Stimulated activated CD4-positive, alpha-beta T cell treated with anti-CD3 and anti-CD28 coated beads, Interleukin-2, amount 100 ng/mL, for 24 hours (primary cell): ENCODE measurements around the gene CHSY3.
A peak's percentile ranks its signal among the peaks of the same experiment; 100 is the strongest.

Experiments used
- DNase-seq, 2 donors: peaks; one replicate each; pipeline ENCODE4 v3.0.0-alpha.2; 2020

The CHSY3 gene

DNA sequence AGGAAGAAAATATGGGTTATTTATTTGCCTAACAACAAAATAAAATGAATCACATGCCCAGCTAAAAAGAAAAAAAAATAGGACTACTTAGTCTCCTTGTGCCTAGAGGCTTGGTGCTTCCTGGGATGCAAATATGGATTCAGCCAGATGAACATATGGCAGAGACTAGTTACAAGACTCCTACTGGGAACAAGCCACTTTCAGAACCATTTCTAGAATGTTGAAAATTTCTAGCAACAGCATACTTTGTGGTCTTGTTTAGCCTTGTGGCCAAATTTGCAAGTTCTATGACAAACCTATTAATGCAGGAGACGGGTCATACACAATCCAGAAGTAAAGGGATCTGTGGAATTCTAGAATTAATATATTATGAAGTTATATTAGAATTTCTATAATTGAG lies 198.7 kb downstream of the CHSY3 start:
- DNase-seq = no peak

DNA sequence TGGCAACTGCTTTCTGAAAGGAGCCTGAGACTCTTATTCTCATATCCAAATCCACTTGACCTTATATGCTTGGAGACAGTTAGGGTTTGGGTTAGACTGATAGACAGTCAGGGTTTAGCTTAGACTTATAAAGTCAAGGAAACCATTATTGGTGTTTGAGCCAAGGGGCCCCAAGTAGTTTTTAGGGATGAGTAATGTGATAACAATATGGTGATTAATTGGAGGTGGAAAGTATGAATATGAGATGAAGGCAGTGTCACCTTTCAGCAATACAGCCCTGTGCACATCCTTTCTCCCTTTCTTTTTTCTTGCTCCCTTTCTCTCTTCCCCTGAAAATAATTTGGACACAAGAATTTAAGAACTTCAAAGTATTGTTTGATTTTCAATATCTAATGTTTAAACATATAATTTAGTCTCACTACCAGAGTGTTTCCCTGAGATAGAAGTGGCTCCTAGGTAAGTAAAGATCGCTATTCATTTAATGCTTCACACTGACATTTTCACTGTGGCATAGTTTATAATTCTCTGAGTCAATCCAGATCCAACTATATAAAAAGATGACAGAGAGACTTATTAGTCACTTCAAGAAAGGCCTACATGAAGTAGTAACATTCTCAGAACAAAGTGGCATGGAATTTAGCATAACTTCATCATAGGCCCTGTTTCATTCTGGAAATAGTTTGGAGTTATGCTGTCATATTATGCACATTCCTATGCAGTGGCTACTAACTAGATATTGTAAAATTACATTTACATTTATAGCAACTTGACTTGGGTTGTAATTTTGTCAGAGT lies 200.8 kb downstream of the CHSY3 start:
- DNase-seq = no peak

DNA sequence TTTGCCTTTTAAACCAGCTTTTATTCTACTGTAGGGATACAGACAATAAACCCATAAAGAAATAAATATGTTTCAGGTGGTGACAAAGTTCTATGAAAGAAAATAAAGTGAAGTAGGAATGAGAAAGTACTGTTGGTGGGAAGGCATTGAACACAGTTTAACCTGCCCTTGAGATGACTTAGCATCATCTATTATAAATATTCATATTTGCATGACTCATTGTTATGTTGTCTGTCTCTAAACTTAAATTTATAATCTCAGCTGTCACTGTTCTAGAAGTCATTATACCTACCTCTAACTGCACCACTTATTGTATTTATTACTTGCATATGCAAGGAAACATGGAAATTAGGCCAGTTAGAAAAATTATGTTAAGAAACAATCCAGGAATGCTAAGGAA lies 202.2 kb downstream of the CHSY3 start:
- no peak for DNase-seq

DNA sequence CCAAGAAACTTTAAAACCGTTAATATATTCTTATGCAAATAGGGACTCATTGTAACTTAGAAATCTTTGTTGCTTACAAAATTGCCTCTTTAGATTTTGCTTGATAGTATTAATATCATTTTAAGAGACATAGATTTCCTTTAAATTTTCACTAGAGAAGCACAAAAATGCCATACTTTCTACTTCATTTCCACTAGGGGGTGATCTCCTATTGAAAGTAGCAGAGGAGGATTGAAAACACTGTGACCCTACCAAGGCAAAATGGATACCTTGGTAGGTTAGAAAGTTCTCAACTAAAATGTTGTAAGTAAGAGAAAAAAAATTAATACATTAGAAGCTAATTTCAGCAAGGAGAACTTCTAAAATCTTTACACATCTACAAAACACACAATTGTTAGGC lies 204.9 kb downstream of the CHSY3 start:
- DNase-seq = no peak

DNA sequence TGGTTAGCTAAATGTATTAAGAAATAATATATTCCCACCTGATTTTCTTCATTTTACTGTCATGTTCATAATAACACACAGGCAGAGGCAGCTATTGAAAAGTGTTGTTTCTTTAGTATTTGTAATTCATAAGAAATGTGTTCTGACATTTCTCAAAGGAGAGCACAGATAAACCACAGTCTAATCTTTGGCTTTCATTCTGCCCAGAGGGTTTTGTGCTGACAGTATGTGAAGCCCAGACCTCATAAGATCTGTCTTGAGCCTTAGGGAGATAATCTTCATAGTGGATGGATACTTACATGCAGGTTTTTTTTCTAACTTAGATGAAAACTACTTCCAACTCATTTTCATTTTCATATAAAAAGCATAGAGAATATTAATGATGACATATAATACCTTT lies 206.1 kb downstream of the CHSY3 start:
- DNase-seq = no peak

DNA sequence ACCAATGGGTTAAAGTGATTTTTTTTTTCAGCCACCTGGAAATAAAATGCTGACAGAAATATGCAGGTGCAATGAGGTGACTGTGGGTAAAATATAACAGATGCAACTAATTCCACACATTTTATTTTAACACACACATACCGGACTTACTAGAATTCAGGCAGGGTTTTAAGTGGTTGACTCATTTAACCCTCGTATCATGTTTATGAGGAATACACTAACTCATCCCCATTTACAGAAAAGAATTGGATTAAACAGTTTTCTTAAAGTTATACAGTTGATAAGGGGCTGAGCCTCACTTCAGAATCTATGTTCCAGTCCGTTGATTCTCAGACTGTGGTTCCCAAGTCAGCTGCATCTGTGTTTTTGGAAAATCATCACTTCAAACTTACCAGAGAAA lies 207.5 kb downstream of the CHSY3 start:
- DNase-seq = no peak

DNA sequence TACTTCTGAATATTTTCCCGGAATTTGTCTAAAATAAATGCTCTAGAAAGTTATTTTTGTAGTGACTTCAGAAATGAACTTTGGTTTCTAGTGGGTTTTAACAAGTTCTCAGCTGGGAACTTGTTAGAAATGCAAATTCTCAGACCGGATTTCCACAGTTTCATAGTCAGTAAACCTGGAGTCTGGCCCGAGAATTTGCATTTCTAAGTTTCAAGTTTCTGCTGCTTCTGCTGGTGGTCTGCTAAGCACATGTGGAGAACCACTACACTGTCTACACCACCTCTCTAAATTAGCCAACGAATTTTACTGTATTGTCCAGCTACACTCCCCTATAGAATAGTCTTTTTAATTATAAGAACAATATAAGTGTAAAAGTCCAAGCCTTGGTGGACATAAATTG lies 208.0 kb downstream of the CHSY3 start:
- no peak for DNase-seq

DNA sequence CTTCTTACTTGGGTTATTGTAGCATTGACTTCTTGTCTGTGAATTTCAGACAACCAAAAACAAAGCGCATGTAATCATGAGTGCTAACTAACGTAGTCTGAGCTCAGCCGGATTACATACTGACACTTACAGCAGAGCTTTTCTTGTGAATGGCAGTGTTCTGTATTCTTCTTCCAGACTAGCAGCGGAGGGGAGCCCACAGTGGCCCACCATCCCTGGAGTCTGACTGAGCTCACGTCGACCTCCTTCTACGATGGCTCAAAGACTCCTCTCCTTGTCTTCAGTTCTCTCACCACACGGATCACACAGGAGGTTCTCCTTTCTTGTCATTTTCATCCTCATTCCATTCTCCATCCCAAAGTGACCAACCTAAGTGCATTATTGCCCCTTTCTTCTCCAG lies 211.4 kb downstream of the CHSY3 start:
- no peak for DNase-seq

DNA sequence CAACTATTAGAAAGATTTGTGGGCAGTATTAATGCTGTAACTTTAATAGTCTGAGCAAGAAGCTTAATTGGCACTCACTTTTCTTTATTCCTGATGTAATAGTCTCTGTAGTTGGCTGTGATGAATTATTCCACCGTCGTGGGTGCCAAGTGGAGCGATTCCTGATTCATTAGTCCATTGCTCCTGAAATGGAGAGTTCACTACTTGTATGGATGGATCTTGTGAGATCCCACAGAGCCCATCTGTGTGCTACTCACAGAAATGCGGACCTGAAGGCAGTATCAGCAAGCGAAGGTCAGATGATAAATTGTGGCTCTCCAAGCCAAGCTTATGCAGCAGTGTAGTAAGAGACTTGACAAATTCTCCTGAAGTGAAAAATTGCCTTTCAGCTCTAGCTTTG lies 212.2 kb downstream of the CHSY3 start:
- no peak for DNase-seq

DNA sequence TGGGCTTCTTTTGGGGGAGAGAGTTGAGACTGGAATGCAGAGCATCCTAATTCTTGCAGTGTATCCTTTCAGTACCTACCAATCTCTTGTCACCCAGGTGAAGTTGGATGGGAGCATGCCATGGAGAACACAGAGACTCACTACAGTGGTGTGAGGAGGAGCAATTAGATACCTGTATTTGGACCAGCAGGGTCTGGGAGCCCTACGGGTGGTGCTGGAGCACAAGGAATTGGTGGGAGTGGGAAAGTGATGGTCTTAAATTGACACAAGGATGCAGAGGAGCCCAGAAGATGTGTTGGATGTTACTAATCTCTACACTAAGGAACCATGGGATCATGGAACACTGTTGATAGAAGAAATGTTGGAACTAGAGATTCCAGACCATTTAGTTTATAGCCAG lies 212.7 kb downstream of the CHSY3 start:
- no peak for DNase-seq

DNA sequence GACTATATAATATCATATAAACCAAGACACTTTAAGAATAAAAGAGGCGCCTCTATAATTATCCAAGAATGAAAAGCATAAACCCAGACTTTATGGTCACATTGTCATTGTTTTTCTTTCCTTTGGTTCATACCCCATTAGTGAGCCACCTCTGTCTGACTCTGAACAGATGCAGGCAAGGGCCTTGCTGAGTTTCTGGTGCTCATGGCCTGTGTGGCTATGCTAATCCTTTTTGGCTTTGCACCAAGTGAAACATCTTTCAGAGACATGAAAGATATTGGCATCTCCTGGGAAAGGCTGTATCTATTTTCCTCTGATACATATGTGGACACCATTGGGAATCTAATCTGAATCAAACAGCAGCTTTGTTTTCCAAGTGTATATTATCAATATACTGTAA lies 222.5 kb downstream of the CHSY3 start:
- no peak for DNase-seq

DNA sequence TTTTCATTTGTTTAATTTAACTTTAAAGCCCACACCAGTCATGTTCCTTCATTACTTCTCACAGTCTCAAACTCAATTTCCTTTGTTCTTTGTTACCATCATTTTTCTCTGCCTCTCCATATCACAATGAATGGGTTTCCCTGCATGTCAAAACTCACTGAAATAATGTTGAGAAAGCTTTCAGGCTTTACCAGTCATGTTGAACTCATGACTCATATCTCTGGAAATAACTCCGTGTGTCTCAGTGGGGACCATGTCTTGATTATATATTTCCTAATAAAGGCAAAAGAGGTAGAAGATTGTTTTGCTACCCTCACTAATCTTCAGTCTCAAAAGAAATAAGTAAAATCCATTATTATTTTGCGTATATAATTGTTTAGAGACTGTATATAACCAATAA lies 231.2 kb downstream of the CHSY3 start:
- DNase-seq = no peak

DNA sequence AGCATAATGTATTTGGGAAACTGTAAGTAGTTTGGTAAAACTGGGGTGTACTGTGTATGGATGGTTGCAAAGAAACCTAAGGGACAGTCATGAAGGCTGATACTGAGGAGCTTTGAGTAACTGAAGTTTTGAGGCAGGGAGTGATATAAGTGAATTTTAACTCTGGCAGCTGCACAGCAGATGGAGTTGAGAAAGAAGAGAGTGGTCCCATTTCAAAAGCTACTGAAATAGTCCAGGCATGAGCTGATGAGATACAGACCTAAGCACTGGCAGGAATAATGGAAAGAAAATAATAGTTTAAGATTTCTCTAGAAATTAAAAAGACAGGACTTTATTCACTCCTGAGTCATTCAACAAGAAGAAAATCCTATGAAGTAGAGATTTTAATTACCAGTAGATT lies 232.0 kb downstream of the CHSY3 start:
- no peak for DNase-seq

DNA sequence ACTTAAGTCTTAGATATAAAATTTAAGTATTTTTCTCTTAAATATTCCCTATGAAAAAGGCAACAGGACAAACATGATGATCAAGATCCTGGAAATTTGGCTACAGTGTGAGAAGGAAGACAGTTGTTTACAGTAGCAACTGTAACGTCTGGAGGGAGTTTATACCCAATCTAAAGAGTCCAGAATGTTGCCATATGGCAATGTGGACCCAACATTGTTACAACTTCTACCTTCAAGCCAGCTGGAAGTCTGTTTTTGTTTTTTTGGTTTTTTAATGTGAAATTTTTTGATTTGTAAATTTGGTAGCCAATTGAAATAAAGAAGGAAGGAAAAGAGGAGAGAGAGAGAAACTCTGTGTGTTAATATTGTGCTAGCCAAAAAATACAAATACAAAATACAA lies 233.4 kb downstream of the CHSY3 start:
- DNase-seq = no peak

DNA sequence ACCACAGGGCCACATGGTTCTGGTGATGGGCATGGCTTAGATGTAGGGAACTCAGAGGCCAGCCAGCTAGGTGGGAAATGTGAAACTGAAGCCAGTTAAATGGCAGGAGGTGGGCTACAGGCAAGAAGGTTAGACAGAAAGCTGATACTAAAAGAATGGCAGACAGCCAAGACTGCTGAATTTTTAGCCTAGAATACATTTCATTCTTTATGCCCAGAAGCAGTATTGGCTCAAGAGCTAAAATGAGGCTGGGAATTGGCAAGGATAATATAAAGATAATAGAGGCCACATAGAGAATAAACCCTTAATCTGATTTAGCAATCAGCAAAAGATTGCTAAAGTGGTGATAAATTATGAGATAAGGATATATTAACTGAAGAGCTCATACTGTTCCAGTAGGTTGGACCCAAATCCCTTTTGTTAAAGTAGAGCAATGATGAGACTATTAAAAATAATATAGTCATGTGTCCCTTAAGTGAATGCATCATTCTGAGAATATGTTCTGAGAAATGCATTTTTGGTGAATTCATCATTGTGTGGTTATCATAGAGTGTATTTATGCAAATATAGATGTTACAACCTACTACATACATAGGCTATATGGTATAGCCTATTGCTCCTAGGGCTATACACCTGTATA lies 234.3 kb downstream of the CHSY3 start:
- no peak for DNase-seq

DNA sequence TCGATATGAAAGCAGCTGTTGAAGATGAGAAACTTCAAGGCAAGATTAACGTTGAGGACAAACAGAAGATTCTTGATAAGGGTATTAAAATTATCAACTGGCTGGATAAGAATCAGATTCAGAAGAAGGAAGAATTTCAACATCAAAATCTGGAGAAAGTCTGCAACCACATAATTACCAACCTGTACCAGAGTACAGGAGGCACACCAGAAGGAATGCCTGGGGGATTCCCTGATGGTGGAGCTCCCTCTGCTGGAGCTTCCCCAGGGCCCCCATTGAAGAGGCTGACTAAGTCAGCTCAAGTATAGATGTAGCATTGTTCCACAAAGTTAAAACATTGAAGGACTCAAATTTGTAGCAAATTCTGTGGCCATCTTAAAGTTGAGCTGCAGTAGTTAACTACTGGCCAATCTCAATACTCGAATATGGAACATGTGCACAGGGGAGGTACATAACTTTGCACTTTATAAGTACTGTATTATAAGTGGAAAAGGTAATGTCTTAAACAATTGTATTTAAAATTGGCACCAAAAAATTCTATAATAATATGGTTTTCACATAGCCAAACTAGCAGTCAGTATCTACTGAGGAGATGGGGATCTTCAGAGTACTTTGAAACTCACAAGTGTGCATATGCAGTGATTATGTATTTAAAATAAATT lies 237.5 kb downstream of the CHSY3 start:
- peak in 1 of 2 donors; percentile 26 for DNase-seq

DNA sequence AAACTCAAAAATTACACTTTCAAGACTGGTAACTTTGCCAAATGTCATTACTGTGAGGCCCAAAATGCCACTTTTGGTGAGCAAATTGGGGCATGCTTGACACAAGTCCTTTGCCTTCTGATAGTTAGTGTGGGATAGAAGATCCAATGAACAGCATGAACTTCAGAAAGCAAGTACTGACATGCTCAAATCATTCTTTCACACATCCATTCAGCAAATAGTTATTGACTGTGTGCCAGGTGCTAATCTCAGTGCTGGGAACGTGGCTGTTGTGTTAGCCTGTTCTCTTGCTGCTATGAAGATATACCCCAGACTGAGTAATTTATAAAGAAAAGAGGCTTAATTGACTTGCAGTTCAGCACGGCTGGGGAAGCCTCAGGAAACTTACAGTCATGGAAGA lies 247.0 kb downstream of the CHSY3 start:
- no peak for DNase-seq

DNA sequence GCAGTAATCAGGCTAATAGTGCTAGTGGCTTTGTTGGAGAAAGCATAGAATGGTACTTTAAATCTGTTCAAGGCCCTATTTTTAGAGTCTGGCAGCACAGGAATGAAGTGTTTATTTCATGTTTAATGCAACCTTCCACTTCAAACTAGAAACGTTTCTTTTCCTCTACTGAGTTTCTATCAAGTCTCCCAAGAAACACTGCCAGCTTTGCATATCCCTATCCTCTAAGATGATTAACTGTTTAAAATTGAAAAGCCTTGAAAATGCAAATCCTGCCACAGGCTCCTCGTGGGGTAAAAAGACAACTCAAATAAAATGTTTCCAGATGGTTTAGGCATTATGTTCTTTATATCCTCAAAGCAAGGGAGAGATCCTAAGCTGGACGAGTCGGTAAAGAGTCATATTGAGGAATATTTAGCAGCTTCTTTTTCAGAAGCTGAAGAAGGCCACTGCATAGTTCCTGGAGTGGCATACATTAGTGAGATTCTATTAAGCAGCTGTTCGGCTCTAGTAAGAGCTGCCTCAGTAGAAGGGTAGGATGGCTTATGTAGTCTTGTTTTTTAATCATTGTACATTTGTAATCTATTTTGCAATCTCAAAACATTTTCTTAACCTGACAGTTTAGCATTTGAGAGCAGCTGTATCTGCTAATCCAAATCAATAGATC lies 251.2 kb downstream of the CHSY3 start:
- DNase-seq = no peak

DNA sequence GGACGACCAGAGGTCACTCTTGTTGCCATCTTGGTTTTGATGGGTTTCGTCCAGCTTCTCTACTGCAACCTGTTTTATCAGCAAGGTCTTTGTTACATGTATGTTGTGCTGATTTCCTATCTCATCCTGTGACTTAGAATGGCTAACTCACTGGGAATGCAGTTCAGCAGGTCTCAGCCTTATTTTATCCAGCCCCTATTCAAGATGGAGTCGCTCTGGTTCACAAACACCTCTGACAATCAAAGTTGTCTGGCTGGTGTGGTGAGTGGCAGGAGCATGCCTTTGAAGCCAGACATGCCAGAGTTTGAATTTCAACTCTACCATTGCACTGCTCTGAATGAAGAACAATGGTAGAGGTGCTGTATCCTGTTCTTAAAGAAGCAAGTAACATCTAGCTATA lies 253.8 kb downstream of the CHSY3 start:
- no peak for DNase-seq

DNA sequence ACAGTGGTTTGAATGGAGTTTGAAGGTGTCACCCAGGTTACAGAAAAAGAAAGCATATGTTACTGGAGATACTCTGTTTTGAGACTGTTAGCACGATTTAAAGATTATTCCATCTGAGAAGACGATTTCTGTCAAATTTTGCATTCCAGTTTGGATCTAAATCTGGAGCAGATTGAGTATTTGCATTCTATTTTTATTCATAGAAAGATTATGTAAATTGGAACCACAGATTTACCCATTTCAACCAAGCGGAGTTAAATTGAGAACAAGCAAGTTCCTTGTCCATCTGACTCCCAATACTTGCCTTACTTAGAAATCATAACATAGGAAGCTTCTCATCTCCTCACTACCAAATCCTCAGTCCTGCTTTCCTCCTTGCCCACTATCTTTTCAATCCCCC lies 255.7 kb downstream of the CHSY3 start:
- no peak for DNase-seq

DNA sequence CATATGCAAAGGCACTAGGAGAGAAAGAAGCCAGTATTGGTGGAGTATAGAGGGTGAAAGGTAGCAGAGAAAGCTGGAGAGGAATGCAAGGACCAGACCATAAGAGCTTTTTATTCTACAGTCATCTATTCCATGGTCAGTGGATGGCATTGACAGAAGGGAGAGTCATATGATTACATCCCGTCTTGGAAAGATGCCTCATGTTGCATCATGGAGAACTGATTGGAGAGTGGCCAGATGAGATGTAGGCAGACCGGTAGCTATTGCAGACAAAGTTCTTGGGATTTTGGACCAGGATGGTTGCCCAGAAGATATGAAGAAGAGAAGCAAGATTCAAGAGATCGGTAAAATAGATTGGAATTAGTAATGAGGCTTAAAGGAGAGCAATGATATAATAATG lies 260.7 kb downstream of the CHSY3 start:
- DNase-seq = no peak

DNA sequence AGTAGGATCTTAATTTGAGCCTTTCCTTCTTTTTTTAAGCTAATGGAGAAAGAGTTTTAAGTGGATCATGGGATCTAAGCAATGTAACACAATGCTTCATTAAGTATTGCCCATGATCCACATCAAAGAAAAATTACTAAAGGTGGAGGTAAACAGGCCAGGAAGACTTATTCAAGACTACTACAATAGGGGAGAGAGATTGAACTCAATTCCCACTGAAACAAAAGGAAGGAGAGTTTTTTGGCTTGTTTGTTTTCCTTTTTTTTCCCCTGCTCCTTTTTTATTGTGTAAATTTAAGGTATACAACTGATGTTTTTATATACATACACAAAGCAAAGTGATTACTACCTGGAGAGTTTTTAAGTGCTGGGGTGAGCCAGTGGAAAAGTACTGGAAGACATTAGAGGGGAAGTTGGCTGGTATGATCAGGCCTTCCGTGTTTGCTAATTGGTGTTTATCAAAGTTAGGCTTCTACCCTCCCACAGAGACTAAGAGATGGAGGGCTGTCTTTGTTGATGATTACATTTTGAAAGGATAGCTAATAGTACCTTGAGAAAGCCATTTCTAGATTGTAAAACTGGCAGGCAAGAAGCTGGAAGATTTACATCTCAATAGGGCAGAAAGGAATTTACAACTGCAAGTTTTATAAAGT lies 262.7 kb downstream of the CHSY3 start:
- DNase-seq = no peak

DNA sequence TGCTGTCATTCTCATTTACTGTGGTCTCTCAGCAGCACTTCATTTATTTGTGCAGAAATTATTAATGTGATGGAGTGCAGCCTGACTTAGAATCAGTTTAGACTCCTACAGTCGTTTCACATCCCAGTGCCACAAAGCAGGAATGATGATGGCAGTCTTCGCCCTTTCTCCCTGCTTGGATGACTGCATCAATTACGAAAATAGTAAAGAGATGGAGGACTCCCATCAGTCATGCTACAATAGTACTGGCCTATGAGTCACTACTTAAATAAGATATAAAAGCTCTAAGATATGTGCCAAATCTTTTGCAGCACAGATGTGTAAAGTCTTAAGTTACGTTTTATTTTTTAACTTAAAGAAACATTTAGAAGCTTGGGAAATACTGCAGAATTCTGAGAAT lies 263.9 kb downstream of the CHSY3 start:
- DNase-seq = no peak
